Endodermal cell (in vitro differentiated cells): ENCODE data around the gene AMFR. TPM values are rescaled to one million over a fixed set of nuclear protein-coding genes. Genes with fewer than 3 reads are reported as not detected.

Experiments
- DNase-seq: peaks from one replicate; pipeline ENCODE4 v3.0.0-alpha.2; 2017
- H3K27ac ChIP-seq: 2 replicates; pipeline ENCODE4 v1.5.1; 2013; ENCODE audit warnings: mild to moderate bottlenecking, low read depth, low read length, moderate library complexity
- H3K27me3 ChIP-seq: 2 replicates; pipeline ENCODE4 v1.6.1; 2013; ENCODE audit warnings: mild to moderate bottlenecking, low read length, moderate library complexity; ENCODE audit not compliant: insufficient read depth, control insufficient read depth, poor library complexity, severe bottlenecking
- H3K36me3 ChIP-seq: 2 replicates; pipeline ENCODE4 v1.7.0; 2013; ENCODE audit warnings: mild to moderate bottlenecking, low read length, moderate library complexity; ENCODE audit not compliant: control insufficient read depth, insufficient read depth
- H3K4me1 ChIP-seq: one replicate; pipeline ENCODE4 v1.7.0; 2013; ENCODE audit warnings: low read length; ENCODE audit not compliant: control insufficient read depth, insufficient read depth
- H3K4me3 ChIP-seq: 2 replicates; pipeline ENCODE4 v1.5.1; 2013; ENCODE audit warnings: mild to moderate bottlenecking, low read length, moderate library complexity
- H3K9ac ChIP-seq: 2 replicates; pipeline ENCODE4 v1.6.1; 2013; ENCODE audit warnings: mild to moderate bottlenecking, low read length, moderate library complexity; ENCODE audit not compliant: poor library complexity, severe bottlenecking; ENCODE audit errors: extremely low read depth
- H3K9me3 ChIP-seq: 2 replicates; pipeline ENCODE4 v1.6.1; 2013; ENCODE audit warnings: mild to moderate bottlenecking, low read length, moderate library complexity; ENCODE audit not compliant: control insufficient read depth
- H3K27ac Mint-ChIP-seq: 2 replicates; pipeline ENCODE4 v1.8.0; 2020; ENCODE audit warnings: mixed read lengths
- H3K27me3 Mint-ChIP-seq: 2 replicates; pipeline ENCODE4 v1.8.0; 2021; ENCODE audit warnings: mild to moderate bottlenecking, mixed read lengths; ENCODE audit not compliant: insufficient read depth
- H3K36me3 Mint-ChIP-seq: 2 replicates; pipeline ENCODE4 v1.8.0; 2020; ENCODE audit warnings: low read depth, mixed read lengths
- H3K4me1 Mint-ChIP-seq: 2 replicates; pipeline ENCODE4 v1.8.0; 2020; ENCODE audit warnings: mixed read lengths
- H3K4me3 Mint-ChIP-seq: 2 replicates; pipeline ENCODE4 v1.8.0; 2020; ENCODE audit warnings: mild to moderate bottlenecking, moderate library complexity, mixed read lengths
- H3K9me3 Mint-ChIP-seq: 2 replicates; pipeline ENCODE4 v1.8.0; 2020; ENCODE audit warnings: mild to moderate bottlenecking, mixed read lengths
- WGBS, 2 experiments: methylation state at CpG; one replicate each; pipeline versions ENCODE4 v1.1.5 to v1.1.7; 2013; ENCODE audit warnings: missing lambda C conversion rate in 2 of 2, mixed read lengths in 1 of 2; ENCODE audit not compliant: insufficient coverage in 1 of 2, insufficient read length in 1 of 2; 5-methylcytosine and 5-hydroxymethylcytosine counted together
- total RNA-seq, 2 donors: library from RNA; stranded (reverse); fragmentation: NEBNext Ultra II Directional in 1 of 2; extraction: Animal tissue kit (Norgen Biotek cat#: 25700) in 1 of 2; gene quantifications; 2 replicates in 1 of 2; 3 replicates in 1 of 2; pipeline ENCODE4 v1.2.1, GENCODE V29; 2021
- TF ChIP-seq, protein P1 (sequence below): fragments of 200-600 bp; sonication (generic); conservative IDR thresholded peaks from 2 replicates; pipeline ENCODE4 v1.5.0; 2021; ENCODE audit warnings: antibody characterized with exemption, mild to moderate bottlenecking

Gene AMFR
- total RNA-seq, 2 donors from 2014 or later = 77.0 to 81.6 TPM

DNA sequence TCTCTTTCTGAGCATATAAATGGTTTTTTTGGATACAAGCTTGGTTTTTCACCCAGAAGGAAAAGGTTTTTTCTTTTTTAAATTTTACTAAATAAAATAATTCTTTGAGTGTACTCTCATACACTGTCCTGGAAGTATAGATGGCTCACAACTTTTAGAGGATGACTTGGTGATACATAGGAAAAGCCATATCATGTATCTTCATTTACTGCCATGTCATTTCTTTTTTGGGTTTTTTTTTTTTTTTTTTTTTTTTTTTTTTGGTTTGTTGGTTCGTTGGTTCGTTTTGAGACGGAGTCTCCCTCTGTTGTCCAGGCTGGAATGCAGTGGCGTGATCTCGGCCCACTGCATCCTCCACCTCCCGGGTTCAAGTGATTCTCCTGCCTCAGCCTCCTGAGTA is 37.8 kb upstream of the AMFR start:
- Histone ChIP-seq H3K4me1 (peaks cover 5% of the 10 kb centered on the region), H3K27ac (no peak overlapping the region), H3K4me3 (no peak overlapping the region), H3K36me3 (peaks cover 86% of the 10 kb centered on the region), H3K9ac (no peak overlapping the region), H3K9me3 (no peaks in the 10 kb centered on the region), H3K27me3 (no peaks in the 10 kb centered on the region)
- H3K4me3 Mint-ChIP-seq = no peak overlapping the region
- H3K27me3 Mint-ChIP-seq = no peaks in the 10 kb centered on the region
- no peaks in the 10 kb centered on the region for H3K9me3 Mint-ChIP-seq
- H3K36me3 Mint-ChIP-seq = peaks cover 71% of the 10 kb centered on the region
- 100% methylated on average over 6 of the region's 6 CpGs for WGBS, 2 experiments
- DNase-seq = no peak
- peaks cover 4% of the 10 kb centered on the region for H3K4me1 Mint-ChIP-seq
- TF ChIP-seq, protein P1, sequence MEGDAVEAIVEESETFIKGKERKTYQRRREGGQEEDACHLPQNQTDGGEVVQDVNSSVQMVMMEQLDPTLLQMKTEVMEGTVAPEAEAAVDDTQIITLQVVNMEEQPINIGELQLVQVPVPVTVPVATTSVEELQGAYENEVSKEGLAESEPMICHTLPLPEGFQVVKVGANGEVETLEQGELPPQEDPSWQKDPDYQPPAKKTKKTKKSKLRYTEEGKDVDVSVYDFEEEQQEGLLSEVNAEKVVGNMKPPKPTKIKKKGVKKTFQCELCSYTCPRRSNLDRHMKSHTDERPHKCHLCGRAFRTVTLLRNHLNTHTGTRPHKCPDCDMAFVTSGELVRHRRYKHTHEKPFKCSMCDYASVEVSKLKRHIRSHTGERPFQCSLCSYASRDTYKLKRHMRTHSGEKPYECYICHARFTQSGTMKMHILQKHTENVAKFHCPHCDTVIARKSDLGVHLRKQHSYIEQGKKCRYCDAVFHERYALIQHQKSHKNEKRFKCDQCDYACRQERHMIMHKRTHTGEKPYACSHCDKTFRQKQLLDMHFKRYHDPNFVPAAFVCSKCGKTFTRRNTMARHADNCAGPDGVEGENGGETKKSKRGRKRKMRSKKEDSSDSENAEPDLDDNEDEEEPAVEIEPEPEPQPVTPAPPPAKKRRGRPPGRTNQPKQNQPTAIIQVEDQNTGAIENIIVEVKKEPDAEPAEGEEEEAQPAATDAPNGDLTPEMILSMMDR = no peak
- no peak overlapping the region for H3K27ac Mint-ChIP-seq

GRCh38 chr16:56462064-56462796 is 36.9 kb upstream of the AMFR start:
- Histone ChIP-seq H3K9ac (no peak overlapping the region), H3K36me3 (peaks cover 81% of the 10 kb centered on the region), H3K9me3 (no peaks in the 10 kb centered on the region), H3K4me3 (no peak overlapping the region), H3K27me3 (no peaks in the 10 kb centered on the region), H3K4me1 (peaks cover 5% of the 10 kb centered on the region), H3K27ac (no peak overlapping the region)
- H3K27ac Mint-ChIP-seq = no peak overlapping the region
- WGBS, 2 experiments = 85 to 97% methylated on average over 3 of the region's 3 CpGs
- H3K9me3 Mint-ChIP-seq = no peaks in the 10 kb centered on the region
- no peaks in the 10 kb centered on the region for H3K27me3 Mint-ChIP-seq
- TF ChIP-seq, protein P1 = no peak
- peaks cover 71% of the 10 kb centered on the region for H3K36me3 Mint-ChIP-seq
- no peak overlapping the region for H3K4me3 Mint-ChIP-seq
- DNase-seq = no peak
- H3K4me1 Mint-ChIP-seq = peaks cover 4% of the 10 kb centered on the region

DNA sequence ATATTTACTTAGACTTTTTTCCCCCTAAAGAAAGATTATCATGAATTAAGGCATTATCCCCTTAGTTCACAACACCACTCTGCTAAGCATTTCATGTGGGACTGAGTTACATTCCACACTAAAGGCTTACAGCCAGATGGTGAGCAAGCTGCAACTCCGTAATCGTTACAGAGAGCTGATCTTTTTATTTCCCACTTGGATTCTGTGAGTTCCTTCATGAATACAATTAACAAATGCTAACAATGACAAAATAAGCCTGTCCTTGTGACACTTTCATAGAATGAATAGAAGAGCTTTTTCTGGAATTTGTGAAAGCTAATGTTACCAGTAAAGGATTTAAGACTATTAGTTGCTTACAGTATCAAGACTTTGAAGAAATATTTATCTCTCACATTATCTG is 34.8 kb upstream of the AMFR start:
- Mint-ChIP-seq H3K27me3 (no peaks in the 10 kb centered on the region), H3K36me3 (peaks cover 69% of the 10 kb centered on the region), H3K27ac (no peak overlapping the region), H3K4me3 (no peak overlapping the region), H3K4me1 (peaks cover 4% of the 10 kb centered on the region), H3K9me3 (no peaks in the 10 kb centered on the region)
- Histone ChIP-seq H3K4me1 (peaks cover 5% of the 10 kb centered on the region), H3K9me3 (no peaks in the 10 kb centered on the region), H3K4me3 (no peak overlapping the region), H3K27ac (no peak overlapping the region), H3K9ac (no peak overlapping the region), H3K36me3 (peaks cover 81% of the 10 kb centered on the region), H3K27me3 (no peaks in the 10 kb centered on the region)
- TF ChIP-seq, protein P1 = no peak
- 79% methylated on average over 2 of the region's 2 CpGs; no CpG with 5 or more reads in 1 of the 2 experiments for WGBS, 2 experiments
- DNase-seq = no peak
